ENCODE measurements around the gene ARL3.

Gene ARL3

GRCh38 chr10:102679596-102679995, 34.6 kb downstream of the ARL3 start:
- H3K79me2 ChIP-seq = peaks cover 4% of the 10 kb centered on the region
- no peak overlapping the region for H3K4me2 ChIP-seq (ENCODE audit: low read length)
- H3K4me3 ChIP-seq (ENCODE audit: low read depth, low read length) = no peak overlapping the region
- no peaks in the 10 kb centered on the region for H3K9me3 ChIP-seq (ENCODE audit: control insufficient read depth, low read length)
- no peaks in the 10 kb centered on the region for H3K36me3 ChIP-seq (ENCODE audit: control insufficient read depth, insufficient read depth, low read length)
- H3K27me3 ChIP-seq (ENCODE audit: control insufficient read depth, insufficient read depth, low read length) = no peaks in the 10 kb centered on the region
- H3K4me1 ChIP-seq = peaks cover 53% of the 10 kb centered on the region
- H3K9ac ChIP-seq = no peak overlapping the region
- H2AFZ ChIP-seq = no peak overlapping the region
- TF ChIP-seq CTCF (IDR thresholded peaks at IDR 0.05) = no peak
- peak overlapping the region; percentile 85 for H3K27ac ChIP-seq

- Histone ChIP-seq H3K79me2 (peaks cover 4% of the 10 kb centered on the region), H3K27ac (peak overlapping the region; percentile 85), H3K27me3 (ENCODE audit: control insufficient read depth, insufficient read depth, low read length) (no peaks in the 10 kb centered on the region), H3K9me3 (ENCODE audit: control insufficient read depth, low read length) (no peaks in the 10 kb centered on the region), H3K9ac (no peak overlapping the region), H3K4me2 (ENCODE audit: low read length) (no peak overlapping the region), H3K4me1 (peaks cover 61% of the 10 kb centered on the region), H3K36me3 (ENCODE audit: control insufficient read depth, insufficient read depth, low read length) (no peaks in the 10 kb centered on the region), H2AFZ (peak overlapping the region; percentile 64), H3K4me3 (ENCODE audit: low read depth, low read length) (no peak overlapping the region)
- TF ChIP-seq CTCF (IDR thresholded peaks at IDR 0.05) = peak; percentile 85
Observed at GRCh38 chr10:102678842-102679289, 35.3 kb downstream of the ARL3 start.

- Histone ChIP-seq H3K4me1 (peaks cover 68% of the 10 kb centered on the region), H3K27me3 (ENCODE audit: control insufficient read depth, insufficient read depth, low read length) (no peaks in the 10 kb centered on the region), H3K79me2 (peaks cover 4% of the 10 kb centered on the region), H3K27ac (peak overlapping the region; percentile 85), H3K9me3 (ENCODE audit: control insufficient read depth, low read length) (no peaks in the 10 kb centered on the region), H3K9ac (no peak overlapping the region), H3K36me3 (ENCODE audit: control insufficient read depth, insufficient read depth, low read length) (no peaks in the 10 kb centered on the region), H3K4me2 (ENCODE audit: low read length) (no peak overlapping the region), H3K4me3 (ENCODE audit: low read depth, low read length) (no peak overlapping the region), H2AFZ (peak overlapping the region; percentile 54)
- no peak for TF ChIP-seq CTCF (IDR thresholded peaks at IDR 0.05)
Observed at GRCh38 chr10:102678068-102678400, 36.2 kb downstream of the ARL3 start.

GRCh38 chr10:102677331-102678067, 36.7 kb downstream of the ARL3 start:
- Histone ChIP-seq H3K79me2 (peaks cover 3% of the 10 kb centered on the region), H2AFZ (peak overlapping the region; percentile 54), H3K27me3 (ENCODE audit: control insufficient read depth, insufficient read depth, low read length) (no peaks in the 10 kb centered on the region), H3K27ac (peak overlapping the region; percentile 85), H3K4me3 (ENCODE audit: low read depth, low read length) (no peak overlapping the region), H3K4me2 (ENCODE audit: low read length) (no peak overlapping the region), H3K4me1 (peaks cover 66% of the 10 kb centered on the region), H3K9ac (no peak overlapping the region), H3K9me3 (ENCODE audit: control insufficient read depth, low read length) (no peaks in the 10 kb centered on the region), H3K36me3 (ENCODE audit: control insufficient read depth, insufficient read depth, low read length) (no peaks in the 10 kb centered on the region)
- TF ChIP-seq CTCF (IDR thresholded peaks at IDR 0.05) = no peak
